ENCODE measurements around the gene ATP6V1F.

ATP6V1F gene

DNA sequence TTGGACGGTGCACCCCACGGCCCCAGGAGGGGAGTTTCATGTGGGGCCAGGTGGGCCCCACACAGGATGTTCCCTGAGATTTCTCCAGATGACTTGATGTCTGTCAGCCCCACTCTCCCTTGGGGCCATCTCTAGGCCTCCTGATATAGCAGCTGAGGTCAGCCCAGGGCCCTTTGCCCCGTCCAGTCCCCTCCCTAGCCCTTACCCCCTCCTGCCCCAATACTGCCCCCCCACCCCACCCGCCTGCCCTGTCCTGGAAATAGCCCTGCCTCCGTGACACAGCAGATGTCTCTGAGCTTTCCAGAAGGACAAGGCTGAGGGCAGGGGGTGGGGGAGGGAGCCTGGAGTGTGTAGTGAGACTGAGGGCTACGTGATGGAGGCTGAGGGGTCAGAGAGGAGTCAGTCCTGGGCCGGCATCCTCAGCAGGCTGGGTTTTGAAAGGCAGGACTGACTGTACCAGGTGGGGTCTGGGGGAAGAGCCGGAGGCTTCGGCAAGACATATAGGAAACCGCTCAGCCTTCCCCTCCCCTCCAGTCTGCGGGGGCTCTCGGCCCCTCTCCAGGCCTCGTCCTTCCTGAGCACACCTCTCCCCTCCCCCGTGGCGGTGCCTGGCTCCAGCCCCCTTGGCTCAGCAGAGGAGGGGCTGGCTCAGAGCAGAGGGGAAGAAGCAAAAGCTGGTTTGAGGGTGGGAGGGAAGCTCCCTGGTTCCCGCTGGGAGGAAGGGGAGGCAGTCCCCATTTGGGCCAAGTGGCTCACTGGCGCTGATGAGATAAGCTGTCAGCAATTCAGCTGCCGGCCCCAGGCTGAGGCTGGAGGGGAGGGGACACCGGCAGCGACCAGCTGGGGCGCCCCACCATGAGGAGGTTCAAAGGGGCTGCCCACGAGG lies 30.4 kb upstream of the ATP6V1F start:
- H3K27me3 Mint-ChIP-seq: peaks cover 79% of the 10 kb centered on the region
- no peak overlapping the region for H3K4me3 Mint-ChIP-seq
- ATAC-seq: peak; percentile 32

DNA sequence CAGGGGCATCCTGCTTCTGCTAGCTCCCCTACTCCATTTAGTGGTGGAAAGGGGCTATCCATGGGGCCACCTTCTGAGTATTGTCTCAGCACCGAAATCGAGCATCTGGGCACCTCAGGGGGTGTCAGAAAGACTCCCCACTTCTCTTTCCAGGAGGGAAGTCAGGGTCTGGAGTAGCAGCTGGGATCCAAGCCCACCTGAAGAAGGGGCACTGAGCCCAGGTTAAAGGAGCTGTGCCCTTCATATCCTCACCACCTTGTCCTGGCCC lies 29.8 kb upstream of the ATP6V1F start:
- no peaks in the 10 kb centered on the region for H3K36me3 Mint-ChIP-seq
- H3K4me1 Mint-ChIP-seq: peaks cover 31% of the 10 kb centered on the region
- H3K9me3 Mint-ChIP-seq: no peaks in the 10 kb centered on the region
- peaks cover 73% of the 10 kb centered on the region for H3K27me3 Mint-ChIP-seq
- no peak overlapping the region for H3K27ac Mint-ChIP-seq
- no peak overlapping the region for H3K4me3 Mint-ChIP-seq
- no peak for ATAC-seq

More for the DNA sequence above, 30.4 kb upstream of the ATP6V1F start:
- Mint-ChIP-seq H3K4me1 (peaks cover 31% of the 10 kb centered on the region), H3K27ac (no peak overlapping the region), H3K9me3 (no peaks in the 10 kb centered on the region), H3K36me3 (no peaks in the 10 kb centered on the region)

DNA sequence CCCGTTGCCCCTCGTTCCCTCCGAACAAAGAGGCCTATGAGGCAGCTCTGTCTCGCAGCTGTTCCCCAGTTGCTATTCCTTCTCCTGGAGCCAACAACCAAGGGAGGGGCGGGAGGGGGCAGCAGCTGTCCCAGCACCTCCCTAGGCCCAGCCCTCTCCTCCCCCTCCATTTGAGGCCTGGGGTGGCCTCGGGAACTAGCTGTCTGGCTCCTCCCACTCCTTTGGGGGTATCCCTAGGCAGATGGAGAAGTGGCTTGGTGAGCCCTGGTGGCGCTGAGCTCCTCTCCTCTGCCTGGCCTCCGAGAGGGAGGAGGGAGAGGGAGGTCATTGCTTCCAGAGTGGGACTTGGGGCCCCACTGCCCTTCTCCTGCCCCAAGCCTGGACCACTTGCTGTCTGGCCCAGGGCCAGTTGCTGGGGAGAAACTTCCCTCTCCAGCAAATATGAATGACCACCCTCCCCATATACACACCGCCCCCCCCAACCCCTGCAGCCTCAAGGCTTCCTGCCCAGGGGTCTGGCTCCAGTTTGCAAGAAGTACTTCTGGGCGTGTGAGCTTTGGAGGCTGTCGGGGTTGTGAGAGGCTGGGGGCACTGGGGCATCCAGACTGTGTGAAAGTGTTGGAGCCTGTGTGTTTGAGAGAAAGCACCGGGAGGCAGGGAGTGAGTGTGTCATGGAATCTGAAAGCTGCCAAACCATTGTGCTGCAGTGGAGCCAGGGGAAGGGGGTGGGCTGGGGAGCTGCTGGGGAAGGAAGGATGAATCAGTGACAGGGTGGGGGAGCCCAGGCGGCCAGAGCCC lies 29.3 kb upstream of the ATP6V1F start:
- H3K4me1 Mint-ChIP-seq: peaks cover 31% of the 10 kb centered on the region
- no peak overlapping the region for H3K27ac Mint-ChIP-seq
- no peak for ATAC-seq
- H3K4me3 Mint-ChIP-seq: no peak overlapping the region
- no peaks in the 10 kb centered on the region for H3K36me3 Mint-ChIP-seq
- peaks cover 68% of the 10 kb centered on the region for H3K27me3 Mint-ChIP-seq
- H3K9me3 Mint-ChIP-seq: no peaks in the 10 kb centered on the region

DNA sequence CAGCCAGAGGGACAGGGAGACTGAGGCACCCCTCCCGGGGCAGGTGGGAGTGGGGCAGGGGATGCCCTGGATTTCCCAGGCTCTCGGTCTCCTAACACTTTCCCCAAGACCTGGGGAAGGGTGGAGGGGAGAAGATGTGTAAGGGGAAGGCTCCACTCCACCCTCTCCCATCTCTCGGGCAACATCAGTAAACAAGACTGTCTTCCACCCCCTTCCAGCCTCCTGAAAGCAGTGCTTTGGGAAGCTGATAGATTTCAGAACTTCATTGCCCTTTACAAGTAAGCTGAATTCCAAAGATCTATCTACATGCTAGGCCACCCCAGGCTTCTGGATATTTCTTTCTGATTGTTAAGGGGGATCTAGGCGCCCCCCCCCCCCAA lies 28.7 kb upstream of the ATP6V1F start:
- Mint-ChIP-seq H3K27me3 (peaks cover 62% of the 10 kb centered on the region), H3K36me3 (no peaks in the 10 kb centered on the region), H3K9me3 (no peaks in the 10 kb centered on the region), H3K4me1 (peaks cover 31% of the 10 kb centered on the region), H3K27ac (no peak overlapping the region), H3K4me3 (no peak overlapping the region)
- ATAC-seq: no peak

DNA sequence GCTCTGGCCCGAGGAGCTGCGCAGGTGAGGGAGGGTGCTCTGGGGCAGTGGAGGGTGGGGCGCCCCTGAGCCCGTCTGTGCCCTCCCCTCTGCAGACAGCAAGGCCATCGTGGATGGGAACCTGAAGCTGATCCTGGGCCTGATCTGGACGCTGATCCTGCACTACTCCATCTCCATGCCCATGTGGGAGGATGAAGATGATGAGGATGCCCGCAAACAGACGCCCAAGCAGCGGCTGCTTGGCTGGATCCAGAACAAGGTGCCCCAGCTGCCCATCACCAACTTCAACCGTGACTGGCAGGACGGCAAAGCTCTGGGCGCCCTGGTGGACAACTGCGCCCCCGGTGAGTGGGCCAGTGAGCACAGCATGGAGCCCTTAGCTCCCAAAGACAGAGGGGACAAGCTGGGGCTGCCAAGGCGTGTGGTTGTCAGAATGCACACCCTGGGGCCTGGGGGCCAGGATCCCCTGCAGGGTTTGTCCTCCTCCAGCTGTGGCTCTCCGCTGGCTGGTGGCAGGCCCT lies 27.4 kb upstream of the ATP6V1F start:
- ATAC-seq: no peak
- H3K27me3 Mint-ChIP-seq: peaks cover 52% of the 10 kb centered on the region
- no peaks in the 10 kb centered on the region for H3K9me3 Mint-ChIP-seq
- no peaks in the 10 kb centered on the region for H3K36me3 Mint-ChIP-seq
- peaks cover 29% of the 10 kb centered on the region for H3K4me1 Mint-ChIP-seq
- H3K4me3 Mint-ChIP-seq: no peak overlapping the region
- no peak overlapping the region for H3K27ac Mint-ChIP-seq

DNA sequence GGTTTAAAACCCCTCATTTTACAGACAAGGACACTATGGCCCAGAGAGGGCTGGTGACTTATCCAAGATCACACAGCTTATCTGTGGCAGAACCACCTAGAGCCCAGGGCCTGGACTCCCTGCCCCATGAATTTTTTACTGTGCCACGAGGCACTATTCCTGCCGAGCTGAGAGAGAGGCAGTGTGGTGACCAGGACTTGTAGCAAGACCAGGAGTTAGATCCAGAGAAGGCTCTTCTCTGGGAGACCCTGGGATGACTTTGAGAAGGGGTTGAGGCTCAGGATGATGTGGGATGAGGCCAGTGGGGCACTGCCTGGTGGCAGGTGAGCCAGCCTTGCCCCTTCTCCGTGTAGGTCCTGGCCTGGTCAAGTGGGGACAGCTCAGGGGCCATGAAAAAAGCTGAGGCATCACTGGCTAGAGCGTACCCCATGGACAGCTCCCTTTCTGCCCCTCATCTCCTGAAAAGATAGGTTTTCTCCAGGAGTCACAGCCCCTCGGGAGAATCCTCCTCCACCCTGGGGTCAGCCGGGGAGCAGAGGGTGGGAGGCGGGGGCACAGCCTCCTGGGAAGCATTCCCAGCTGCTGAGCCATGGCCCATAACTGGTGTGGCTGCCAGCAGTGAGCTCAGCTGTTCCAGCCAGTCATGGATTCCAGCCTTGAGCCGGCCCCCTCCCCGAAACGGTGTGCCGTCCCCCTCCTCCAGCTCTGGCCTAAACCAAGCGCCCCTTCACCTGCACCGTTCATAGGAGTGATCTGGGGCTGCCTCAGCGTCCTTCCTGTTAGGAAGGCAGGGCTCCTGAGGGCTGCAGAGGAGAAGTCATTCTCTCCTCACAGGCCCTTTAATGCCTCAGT lies 26.6 kb upstream of the ATP6V1F start:
- no peak overlapping the region for H3K4me3 Mint-ChIP-seq
- no peak overlapping the region for H3K27ac Mint-ChIP-seq
- peaks cover 51% of the 10 kb centered on the region for H3K27me3 Mint-ChIP-seq
- ATAC-seq: no peak
- H3K36me3 Mint-ChIP-seq: no peaks in the 10 kb centered on the region
- no peaks in the 10 kb centered on the region for H3K9me3 Mint-ChIP-seq
- peaks cover 29% of the 10 kb centered on the region for H3K4me1 Mint-ChIP-seq

DNA sequence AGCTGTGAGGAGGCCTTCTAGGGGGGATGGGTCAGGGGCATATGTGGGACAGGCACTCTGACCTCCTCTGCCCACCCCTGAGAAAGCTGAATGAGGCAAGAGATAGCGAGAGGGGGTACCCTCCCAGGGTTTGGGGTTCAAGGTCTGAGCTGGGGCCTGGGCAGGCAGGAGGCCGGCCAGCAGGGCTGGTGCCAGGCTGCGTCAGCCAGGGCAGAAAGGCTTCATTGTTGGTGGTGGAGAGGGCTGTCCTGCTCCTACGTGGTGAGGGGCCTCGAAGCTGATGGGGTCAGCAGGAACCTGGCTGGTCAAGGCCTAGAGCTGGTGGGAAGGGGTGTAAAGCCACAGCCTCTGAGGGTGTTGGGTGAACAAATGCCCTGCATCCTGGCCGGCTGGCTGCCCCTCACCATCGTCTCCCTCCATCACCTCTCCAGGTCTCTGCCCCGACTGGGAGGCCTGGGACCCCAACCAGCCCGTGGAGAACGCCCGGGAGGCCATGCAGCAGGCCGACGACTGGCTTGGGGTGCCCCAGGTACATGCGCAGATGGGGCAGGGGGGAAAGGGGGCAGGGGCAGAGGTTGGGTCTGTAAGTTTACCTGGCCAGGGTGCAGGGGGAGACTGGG lies 25.8 kb upstream of the ATP6V1F start:
- peaks cover 43% of the 10 kb centered on the region for H3K27me3 Mint-ChIP-seq
- H3K27ac Mint-ChIP-seq: no peak overlapping the region
- H3K4me1 Mint-ChIP-seq: peaks cover 29% of the 10 kb centered on the region
- no peaks in the 10 kb centered on the region for H3K9me3 Mint-ChIP-seq
- H3K36me3 Mint-ChIP-seq: no peaks in the 10 kb centered on the region
- no peak overlapping the region for H3K4me3 Mint-ChIP-seq
- ATAC-seq: no peak

DNA sequence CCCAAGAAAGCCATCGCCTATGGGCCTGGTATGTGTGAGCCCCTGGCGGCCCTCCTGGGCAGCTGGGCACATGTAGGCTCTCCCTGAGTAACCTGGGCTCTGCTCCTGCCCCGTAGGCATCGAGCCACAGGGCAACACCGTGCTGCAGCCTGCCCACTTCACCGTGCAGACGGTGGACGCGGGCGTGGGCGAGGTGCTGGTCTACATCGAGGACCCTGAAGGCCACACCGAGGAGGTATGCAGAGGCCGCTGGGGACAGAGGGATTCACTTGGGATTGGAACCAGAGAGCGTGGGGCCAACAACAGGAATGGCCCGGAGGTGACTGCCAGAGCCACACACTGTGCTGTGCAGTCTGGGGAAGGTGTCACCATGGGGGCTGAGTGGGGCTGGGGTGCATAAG lies 25.1 kb upstream of the ATP6V1F start:
- Mint-ChIP-seq H3K27ac (no peak overlapping the region), H3K27me3 (peaks cover 36% of the 10 kb centered on the region), H3K36me3 (no peaks in the 10 kb centered on the region), H3K4me1 (peaks cover 27% of the 10 kb centered on the region), H3K4me3 (no peak overlapping the region), H3K9me3 (no peaks in the 10 kb centered on the region)
- no peak for ATAC-seq

DNA sequence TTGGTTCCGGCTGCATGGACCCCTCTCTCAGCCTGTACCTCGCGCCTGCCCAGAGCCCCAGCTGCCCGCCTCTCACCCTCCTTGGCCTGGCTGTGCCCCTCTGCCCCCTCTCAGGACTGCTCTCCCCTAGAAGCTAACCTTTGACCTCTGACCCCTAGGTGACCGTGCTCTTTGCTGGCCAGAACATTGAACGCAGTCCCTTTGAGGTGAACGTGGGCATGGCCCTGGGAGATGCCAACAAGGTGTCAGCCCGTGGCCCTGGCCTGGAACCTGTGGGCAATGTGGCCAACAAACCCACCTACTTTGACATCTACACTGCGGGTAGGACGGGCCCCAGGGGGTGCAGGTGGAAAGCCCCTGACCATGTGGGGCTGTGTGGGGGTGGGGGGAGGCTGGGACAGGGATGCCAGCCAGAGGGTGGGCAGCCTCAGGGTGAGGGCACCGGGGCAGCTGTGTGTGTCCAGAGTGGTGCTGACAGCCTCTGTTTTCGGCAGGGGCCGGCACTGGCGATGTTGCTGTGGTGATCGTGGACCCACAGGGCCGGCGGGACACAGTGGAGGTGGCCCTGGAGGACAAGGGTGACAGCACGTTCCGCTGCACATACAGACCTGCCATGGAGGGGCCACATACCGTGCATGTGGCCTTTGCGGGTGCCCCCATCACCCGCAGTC lies 24.4 kb upstream of the ATP6V1F start:
- Mint-ChIP-seq H3K4me3 (no peak overlapping the region), H3K27me3 (peaks cover 29% of the 10 kb centered on the region), H3K4me1 (peaks cover 26% of the 10 kb centered on the region), H3K27ac (no peak overlapping the region), H3K36me3 (no peaks in the 10 kb centered on the region), H3K9me3 (no peaks in the 10 kb centered on the region)
- ATAC-seq: no peak

DNA sequence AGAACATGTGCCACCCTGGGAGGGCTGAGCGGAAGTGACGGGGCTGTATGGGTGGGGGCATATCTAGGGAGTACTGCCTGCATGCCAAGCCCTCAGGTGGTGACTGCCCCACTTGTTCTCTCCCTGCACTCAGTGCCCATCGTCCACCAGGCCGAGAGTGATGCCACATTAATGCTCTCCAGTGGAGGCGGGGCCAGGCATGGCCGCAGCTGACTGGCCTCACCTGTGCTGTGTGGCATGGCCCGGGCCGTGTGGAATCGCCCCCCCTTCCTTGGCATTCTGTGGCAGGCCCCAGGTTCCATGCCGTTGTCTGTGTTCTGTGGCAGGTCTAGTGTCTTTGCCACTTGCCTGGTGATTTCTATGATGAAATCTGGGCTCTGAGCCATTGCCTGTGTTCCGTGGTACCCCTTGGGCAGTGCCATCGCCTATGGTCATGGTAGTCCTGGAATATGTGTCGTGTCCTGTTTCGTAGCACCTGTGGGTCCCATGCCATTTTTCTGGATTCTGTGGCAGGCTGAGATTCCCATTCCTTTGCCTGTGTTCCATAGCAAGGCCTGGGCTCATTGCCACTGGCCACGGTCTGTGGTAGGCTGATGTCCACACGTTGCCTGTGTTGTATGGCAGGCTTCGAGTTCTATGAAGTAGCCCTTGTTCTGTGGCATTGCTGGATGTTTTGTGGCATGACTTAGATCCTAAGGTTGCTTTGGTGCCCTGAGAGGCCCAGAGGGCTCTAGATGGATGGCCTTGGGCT lies 23.5 kb upstream of the ATP6V1F start:
- no peaks in the 10 kb centered on the region for H3K9me3 Mint-ChIP-seq
- no peak for ATAC-seq
- no peaks in the 10 kb centered on the region for H3K36me3 Mint-ChIP-seq
- peaks cover 26% of the 10 kb centered on the region for H3K4me1 Mint-ChIP-seq
- peaks cover 24% of the 10 kb centered on the region for H3K27me3 Mint-ChIP-seq
- no peak overlapping the region for H3K4me3 Mint-ChIP-seq
- no peak overlapping the region for H3K27ac Mint-ChIP-seq

DNA sequence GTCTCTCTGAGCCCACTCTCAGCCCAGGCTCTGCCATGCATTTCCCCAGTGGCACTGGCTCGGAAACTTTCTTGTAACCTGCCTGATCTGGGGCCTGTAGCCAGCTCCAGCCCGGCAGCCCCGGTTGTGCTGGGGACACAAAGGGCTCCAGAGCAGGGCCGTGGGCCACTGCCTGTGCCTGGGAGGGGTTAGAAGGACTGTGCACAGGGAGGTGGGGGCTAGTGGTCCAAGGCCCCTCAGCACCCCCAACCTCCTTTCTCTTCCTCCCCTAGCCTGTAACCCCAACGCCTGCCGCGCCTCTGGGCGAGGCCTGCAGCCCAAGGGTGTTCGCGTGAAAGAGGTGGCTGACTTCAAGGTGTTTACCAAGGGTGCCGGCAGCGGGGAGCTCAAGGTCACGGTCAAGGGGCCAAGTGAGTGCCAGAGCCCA lies 22.9 kb upstream of the ATP6V1F start:
- Mint-ChIP-seq H3K36me3 (no peaks in the 10 kb centered on the region), H3K27me3 (peaks cover 20% of the 10 kb centered on the region), H3K4me1 (peaks cover 26% of the 10 kb centered on the region), H3K27ac (no peak overlapping the region), H3K9me3 (no peaks in the 10 kb centered on the region), H3K4me3 (no peak overlapping the region)
- no peak for ATAC-seq

DNA sequence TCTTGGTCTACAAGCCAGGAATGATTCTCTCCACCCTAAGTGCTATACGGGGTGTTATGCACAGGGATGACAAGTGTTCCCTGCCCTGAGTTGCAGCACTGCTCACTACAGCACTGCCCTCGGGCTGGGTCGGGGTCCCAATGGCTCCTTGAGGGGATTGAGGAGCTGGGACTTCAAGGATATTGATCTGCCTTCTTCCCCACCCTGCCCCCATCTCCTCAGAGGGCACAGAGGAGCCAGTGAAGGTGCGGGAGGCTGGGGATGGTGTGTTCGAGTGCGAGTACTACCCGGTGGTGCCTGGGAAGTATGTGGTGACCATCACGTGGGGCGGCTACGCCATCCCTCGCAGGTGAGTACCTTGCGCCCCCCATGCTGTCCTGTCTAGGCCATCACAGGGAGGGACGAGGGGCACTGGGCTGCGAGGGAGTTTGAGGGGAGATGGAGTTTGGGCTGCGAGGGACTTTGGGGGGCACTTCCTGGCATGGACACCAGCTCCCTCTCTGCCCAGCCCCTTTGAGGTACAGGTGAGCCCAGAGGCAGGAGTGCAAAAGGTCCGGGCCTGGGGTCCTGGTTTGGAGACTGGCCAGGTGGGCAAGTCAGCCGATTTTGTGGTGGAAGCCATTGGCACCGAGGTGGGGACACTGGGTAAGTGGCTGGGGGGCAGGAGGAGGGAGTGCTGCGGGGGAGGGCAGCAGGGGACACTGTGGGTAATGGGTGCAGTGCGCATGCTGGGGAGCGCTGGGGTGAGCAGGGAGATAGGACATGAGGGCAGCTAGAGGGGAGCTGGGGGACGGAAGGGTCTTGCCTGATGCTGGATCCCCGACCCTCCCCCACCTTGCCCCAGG lies 22.1 kb upstream of the ATP6V1F start:
- Mint-ChIP-seq H3K4me1 (peaks cover 26% of the 10 kb centered on the region), H3K9me3 (no peaks in the 10 kb centered on the region), H3K27ac (no peak overlapping the region), H3K27me3 (peaks cover 20% of the 10 kb centered on the region), H3K4me3 (no peak overlapping the region), H3K36me3 (no peaks in the 10 kb centered on the region)
- no peak for ATAC-seq

DNA sequence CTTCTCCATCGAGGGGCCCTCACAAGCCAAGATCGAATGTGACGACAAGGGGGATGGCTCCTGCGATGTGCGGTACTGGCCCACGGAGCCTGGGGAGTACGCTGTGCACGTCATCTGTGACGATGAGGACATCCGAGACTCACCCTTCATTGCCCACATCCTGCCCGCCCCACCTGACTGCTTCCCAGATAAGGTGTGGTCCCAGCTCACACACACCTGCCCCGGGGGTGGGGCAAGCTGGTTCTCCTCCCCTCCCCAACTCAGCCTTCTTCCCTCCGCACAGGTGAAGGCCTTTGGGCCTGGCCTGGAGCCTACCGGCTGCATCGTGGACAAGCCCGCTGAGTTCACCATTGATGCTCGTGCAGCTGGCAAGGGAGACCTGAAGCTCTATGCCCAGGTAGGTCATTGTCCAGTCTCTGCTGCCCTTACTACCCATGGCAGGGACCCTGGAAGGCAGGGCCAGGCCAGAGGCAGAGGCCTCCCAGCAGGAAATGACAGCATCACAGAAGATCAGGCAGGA lies 21.4 kb upstream of the ATP6V1F start:
- Mint-ChIP-seq H3K27me3 (peaks cover 18% of the 10 kb centered on the region), H3K27ac (no peak overlapping the region), H3K4me1 (peaks cover 26% of the 10 kb centered on the region), H3K4me3 (no peak overlapping the region), H3K9me3 (no peaks in the 10 kb centered on the region), H3K36me3 (no peaks in the 10 kb centered on the region)
- ATAC-seq: peak; percentile 65
